C4-2B (cell line): ENCODE results near the gene CSPG4.
"Not testable (repeated sequence)": the region's sequence is repeated elsewhere in the genome, so short reads cannot be mapped to it uniquely, and the experiment has no call there.

ENCODE experiments used
- H3K27ac ChIP-seq: fragments of 450-650 bp; 2 replicates; pipeline ENCODE4 v1.5.1; 2017
- CTCF ChIP-seq: fragments of 450-650 bp; conservative IDR thresholded peaks from 2 replicates; pipeline ENCODE4 v1.5.1; 2017; ENCODE audit warnings: mild to moderate bottlenecking
- ZFX ChIP-seq: fragments of 450-650 bp; IDR thresholded peaks from 2 replicates; pipeline ENCODE4 v1.6.1; 2017

The CSPG4 gene

GRCh38 chr15:75721480-75721922 lies 8.9 kb upstream of the CSPG4 start:
- no peak overlapping the region for H3K27ac ChIP-seq
- no peak for TF ChIP-seq CTCF
- TF ChIP-seq ZFX: no peak

- H3K27ac ChIP-seq: no peak overlapping the region
- TF ChIP-seq CTCF: no peak; the same call in 1 of the 2 replicates
- no peak for TF ChIP-seq ZFX
Observed at GRCh38 chr15:75720787-75721479, 8.3 kb upstream of the CSPG4 start.

- H3K27ac ChIP-seq: no peak overlapping the region
- no peak for TF ChIP-seq CTCF
- TF ChIP-seq ZFX: no peak
Observed at GRCh38 chr15:75720297-75720696, 7.6 kb upstream of the CSPG4 start.

GRCh38 chr15:75718328-75718727 lies 5.7 kb upstream of the CSPG4 start:
- TF ChIP-seq ZFX: no peak
- no peak for TF ChIP-seq CTCF
- H3K27ac ChIP-seq: no peak overlapping the region

- H3K27ac ChIP-seq: not testable (repeated sequence)
Observed at GRCh38 chr15:75717001-75717400, 4.4 kb upstream of the CSPG4 start.

- not testable (repeated sequence) for H3K27ac ChIP-seq
Observed at GRCh38 chr15:75716249-75716950, 3.8 kb upstream of the CSPG4 start.

- not testable (repeated sequence) for H3K27ac ChIP-seq
Observed at GRCh38 chr15:75715312-75715832, 2.7 kb upstream of the CSPG4 start.

- no peak overlapping the region for H3K27ac ChIP-seq
- TF ChIP-seq CTCF (no peak), ZFX (no peak)
Observed at GRCh38 chr15:75714195-75714594, 1.5 kb upstream of the CSPG4 start.

GRCh38 chr15:75713338-75713895 lies 769 bp upstream of the CSPG4 start:
- H3K27ac ChIP-seq: no peak overlapping the region
- TF ChIP-seq ZFX (no peak), CTCF (no peak)

- not testable (repeated sequence) for H3K27ac ChIP-seq
Observed at GRCh38 chr15:75711495-75711894, 1.2 kb downstream of the CSPG4 start.

- not testable (repeated sequence) for H3K27ac ChIP-seq
Observed at GRCh38 chr15:75710874-75711273, 1.8 kb downstream of the CSPG4 start.

- not testable (repeated sequence) for H3K27ac ChIP-seq
Observed at GRCh38 chr15:75709458-75709857, 3.2 kb downstream of the CSPG4 start.
